ENCODE data around the gene SPAG16. TPM values are rescaled to one million over a fixed set of nuclear protein-coding genes. Genes with fewer than 3 reads are reported as not detected.
"Not testable (repeated sequence)": the region's sequence is repeated elsewhere in the genome, so short reads cannot be mapped to it uniquely, and the experiment has no call there.

SPAG16 gene
- total RNA-seq, 4 donors from 2014 or later, result 1.1 to 8.8 (median 6.3) TPM

- Histone ChIP-seq H3K4me1 (no peaks in the 10 kb centered on the region), H3K27me3 (no peaks in the 10 kb centered on the region), H3K36me3 (no peaks in the 10 kb centered on the region), H3K9me3 (no peaks in the 10 kb centered on the region), H3K27ac (no peak overlapping the region), H3K4me3 (no peak overlapping the region)
- TF ChIP-seq POLR2A (IDR thresholded peaks at IDR 0.05), result no peak
- TF ChIP-seq, protein P1, sequence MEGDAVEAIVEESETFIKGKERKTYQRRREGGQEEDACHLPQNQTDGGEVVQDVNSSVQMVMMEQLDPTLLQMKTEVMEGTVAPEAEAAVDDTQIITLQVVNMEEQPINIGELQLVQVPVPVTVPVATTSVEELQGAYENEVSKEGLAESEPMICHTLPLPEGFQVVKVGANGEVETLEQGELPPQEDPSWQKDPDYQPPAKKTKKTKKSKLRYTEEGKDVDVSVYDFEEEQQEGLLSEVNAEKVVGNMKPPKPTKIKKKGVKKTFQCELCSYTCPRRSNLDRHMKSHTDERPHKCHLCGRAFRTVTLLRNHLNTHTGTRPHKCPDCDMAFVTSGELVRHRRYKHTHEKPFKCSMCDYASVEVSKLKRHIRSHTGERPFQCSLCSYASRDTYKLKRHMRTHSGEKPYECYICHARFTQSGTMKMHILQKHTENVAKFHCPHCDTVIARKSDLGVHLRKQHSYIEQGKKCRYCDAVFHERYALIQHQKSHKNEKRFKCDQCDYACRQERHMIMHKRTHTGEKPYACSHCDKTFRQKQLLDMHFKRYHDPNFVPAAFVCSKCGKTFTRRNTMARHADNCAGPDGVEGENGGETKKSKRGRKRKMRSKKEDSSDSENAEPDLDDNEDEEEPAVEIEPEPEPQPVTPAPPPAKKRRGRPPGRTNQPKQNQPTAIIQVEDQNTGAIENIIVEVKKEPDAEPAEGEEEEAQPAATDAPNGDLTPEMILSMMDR (IDR thresholded peaks at IDR 0.05 in 4 of 5, conservative IDR thresholded peaks at IDR 0.05 in 1 of 5), result no peak
- DNase-seq (no peak), ATAC-seq (no peak)
- intact Hi-C loops (cut with DNase I; ENCODE audit: low total_unique reads), result no loop called here
- in situ Hi-C loops (cut with MboI; ENCODE audit: low sequenced_read_pairs in 4 of 4), result no loop called here
Observed at GRCh38 chr2:214050731-214051130, 766.5 kb downstream of the SPAG16 start.

- intact Hi-C loops (cut with DNase I; ENCODE audit: low total_unique reads), result no loop called here
- Histone ChIP-seq H3K27ac (no peak overlapping the region), H3K4me1 (no peaks in the 10 kb centered on the region), H3K9me3 (no peaks in the 10 kb centered on the region), H3K36me3 (no peaks in the 10 kb centered on the region), H3K27me3 (no peaks in the 10 kb centered on the region), H3K4me3 (no peak overlapping the region)
- DNase-seq (no peak), ATAC-seq (no peak)
- in situ Hi-C loops (cut with MboI; ENCODE audit: low sequenced_read_pairs in 4 of 4), result no loop called here
- no peak for TF ChIP-seq POLR2A (IDR thresholded peaks at IDR 0.05)
- TF ChIP-seq, protein P1 (IDR thresholded peaks at IDR 0.05 in 4 of 5, conservative IDR thresholded peaks at IDR 0.05 in 1 of 5), result no peak
Observed at GRCh38 chr2:214051585-214051984, 767.3 kb downstream of the SPAG16 start.

DNA sequence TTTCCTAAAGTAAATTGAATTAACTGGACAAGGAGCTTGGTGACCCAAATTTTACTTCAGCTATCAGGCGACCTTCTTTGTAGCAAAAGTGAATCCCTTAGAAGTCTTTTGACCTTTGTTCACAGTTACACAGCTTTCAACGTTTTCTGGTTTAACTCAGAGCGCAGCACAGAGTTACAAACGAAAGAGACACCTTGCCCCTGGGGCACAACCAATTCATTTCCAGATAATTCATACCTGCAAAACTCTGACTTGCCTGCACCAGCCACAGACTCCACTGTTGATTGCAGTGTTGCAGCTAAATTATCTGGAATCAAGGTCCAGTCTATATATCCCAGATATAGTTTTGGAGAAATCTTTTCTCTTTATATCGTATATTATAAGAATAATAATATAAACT, 768.0 kb downstream of the SPAG16 start:
- Histone ChIP-seq H3K27me3 (no peaks in the 10 kb centered on the region), H3K9me3 (no peaks in the 10 kb centered on the region), H3K4me1 (no peaks in the 10 kb centered on the region), H3K4me3 (no peak overlapping the region), H3K36me3 (no peaks in the 10 kb centered on the region), H3K27ac (no peak overlapping the region)
- intact Hi-C loops (cut with DNase I; ENCODE audit: low total_unique reads), result no loop called here
- TF ChIP-seq, protein P1 (IDR thresholded peaks at IDR 0.05 in 4 of 5, conservative IDR thresholded peaks at IDR 0.05 in 1 of 5), result no peak
- no peak for TF ChIP-seq POLR2A (IDR thresholded peaks at IDR 0.05)
- in situ Hi-C loops (cut with MboI; ENCODE audit: low sequenced_read_pairs in 4 of 4), result no loop called here
- DNase-seq, result no peak
- ATAC-seq, result no peak

- TF ChIP-seq, protein P1 (IDR thresholded peaks at IDR 0.05 in 4 of 5, conservative IDR thresholded peaks at IDR 0.05 in 1 of 5), result no peak
- no peak for TF ChIP-seq POLR2A (IDR thresholded peaks at IDR 0.05)
- ATAC-seq, result no peak
- Histone ChIP-seq H3K4me1 (no peaks in the 10 kb centered on the region), H3K36me3 (no peaks in the 10 kb centered on the region), H3K27me3 (no peaks in the 10 kb centered on the region), H3K9me3 (no peaks in the 10 kb centered on the region), H3K27ac (no peak overlapping the region), H3K4me3 (no peak overlapping the region)
- in situ Hi-C loops (cut with MboI; ENCODE audit: low sequenced_read_pairs in 4 of 4), result no loop called here
- DNase-seq, result no peak
- intact Hi-C loops (cut with DNase I; ENCODE audit: low total_unique reads), result no loop called here
Observed at GRCh38 chr2:214057986-214058385, 773.7 kb downstream of the SPAG16 start.

DNA sequence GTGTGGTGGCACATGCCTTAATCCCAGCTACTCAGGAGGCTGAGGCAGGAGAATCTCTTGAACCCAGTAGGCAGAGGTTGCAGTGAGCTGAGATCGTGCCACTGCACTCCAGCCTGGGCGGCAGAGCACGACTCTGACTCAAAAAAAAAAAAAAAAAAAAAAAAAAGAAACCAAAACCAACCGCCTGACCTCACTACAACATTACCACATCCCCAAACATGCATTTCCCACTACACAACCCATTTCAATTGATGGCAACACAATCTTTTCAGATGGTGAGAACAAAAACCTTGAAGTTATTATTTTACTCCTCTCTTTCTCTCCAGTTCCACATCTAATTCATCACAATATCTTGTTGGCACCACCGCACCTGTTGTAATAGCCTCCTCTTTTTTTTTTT, 778.0 kb downstream of the SPAG16 start:
- DNase-seq; intact Hi-C loops (cut with DNase I; ENCODE audit: low total_unique reads); ATAC-seq; H3K27me3 ChIP-seq; in situ Hi-C loops (cut with MboI; ENCODE audit: low sequenced_read_pairs in 4 of 4); H3K4me3 ChIP-seq; H3K36me3 ChIP-seq; H3K27ac ChIP-seq; H3K4me1 ChIP-seq; H3K9me3 ChIP-seq: not testable (repeated sequence)
